ENCODE measurements around the gene NLN.

Gene NLN

DNA sequence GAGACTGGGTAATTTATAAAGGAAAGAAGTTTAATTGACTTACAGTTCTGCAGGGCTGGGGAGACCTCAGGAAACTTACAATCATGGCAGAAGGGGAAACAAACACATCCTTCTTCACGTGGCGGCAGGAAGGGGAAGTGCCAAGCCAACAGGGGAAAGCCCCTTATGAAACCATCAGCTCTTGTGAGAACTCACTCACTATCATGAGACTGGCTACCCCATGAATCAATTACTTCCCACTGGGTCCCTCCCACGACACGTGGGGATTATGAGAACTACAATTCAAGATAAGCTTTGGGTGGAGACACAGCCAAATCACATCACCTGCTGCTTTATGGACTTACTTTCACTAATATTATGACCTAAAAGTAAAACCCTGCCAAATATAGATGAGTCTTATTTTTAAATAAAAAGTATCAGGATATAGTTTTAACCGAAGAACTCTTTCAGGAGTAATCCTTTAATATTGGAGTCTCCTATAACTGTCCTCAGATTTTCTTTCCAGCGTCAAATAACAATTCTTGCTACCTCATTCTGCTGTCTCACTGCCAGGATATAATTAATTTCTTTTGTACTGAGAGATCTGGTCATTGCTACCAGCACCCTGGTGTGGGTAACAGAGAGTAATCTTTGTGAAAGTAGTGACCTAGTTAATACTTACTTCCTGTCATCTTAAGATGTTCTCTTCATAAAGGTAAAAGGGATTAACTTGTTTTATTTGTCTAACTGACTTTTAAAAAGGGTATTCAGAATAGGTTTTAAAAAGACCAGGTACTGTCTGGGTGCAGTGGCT is 68.6 kb downstream of the NLN start:
- Histone ChIP-seq H3K36me3 (ENCODE audit: control insufficient read depth in 2 of 2, insufficient read depth in 1 of 2, low read length in 2 of 2) (peaks cover 8 to 15% of the 10 kb centered on the region in 2 experiments), H3K4me3 (ENCODE audit: low read depth, low read length) (no peak overlapping the region), H3K9me3 (ENCODE audit: control insufficient read depth, insufficient read depth, low read depth, low read length) (no peaks in the 10 kb centered on the region), H3K4me1 (ENCODE audit: control insufficient read depth, insufficient read depth, low read length) (no peaks in the 10 kb centered on the region), H3K27ac (ENCODE audit: extremely low read depth, low read depth, low read length) (no peak overlapping the region)
- TF ChIP-seq ZFP41 (tag by site-specific recombination; IDR thresholded peaks at IDR 0.05; ENCODE audit: borderline replicate concordance), result no peak
- TF ChIP-seq, protein P1, sequence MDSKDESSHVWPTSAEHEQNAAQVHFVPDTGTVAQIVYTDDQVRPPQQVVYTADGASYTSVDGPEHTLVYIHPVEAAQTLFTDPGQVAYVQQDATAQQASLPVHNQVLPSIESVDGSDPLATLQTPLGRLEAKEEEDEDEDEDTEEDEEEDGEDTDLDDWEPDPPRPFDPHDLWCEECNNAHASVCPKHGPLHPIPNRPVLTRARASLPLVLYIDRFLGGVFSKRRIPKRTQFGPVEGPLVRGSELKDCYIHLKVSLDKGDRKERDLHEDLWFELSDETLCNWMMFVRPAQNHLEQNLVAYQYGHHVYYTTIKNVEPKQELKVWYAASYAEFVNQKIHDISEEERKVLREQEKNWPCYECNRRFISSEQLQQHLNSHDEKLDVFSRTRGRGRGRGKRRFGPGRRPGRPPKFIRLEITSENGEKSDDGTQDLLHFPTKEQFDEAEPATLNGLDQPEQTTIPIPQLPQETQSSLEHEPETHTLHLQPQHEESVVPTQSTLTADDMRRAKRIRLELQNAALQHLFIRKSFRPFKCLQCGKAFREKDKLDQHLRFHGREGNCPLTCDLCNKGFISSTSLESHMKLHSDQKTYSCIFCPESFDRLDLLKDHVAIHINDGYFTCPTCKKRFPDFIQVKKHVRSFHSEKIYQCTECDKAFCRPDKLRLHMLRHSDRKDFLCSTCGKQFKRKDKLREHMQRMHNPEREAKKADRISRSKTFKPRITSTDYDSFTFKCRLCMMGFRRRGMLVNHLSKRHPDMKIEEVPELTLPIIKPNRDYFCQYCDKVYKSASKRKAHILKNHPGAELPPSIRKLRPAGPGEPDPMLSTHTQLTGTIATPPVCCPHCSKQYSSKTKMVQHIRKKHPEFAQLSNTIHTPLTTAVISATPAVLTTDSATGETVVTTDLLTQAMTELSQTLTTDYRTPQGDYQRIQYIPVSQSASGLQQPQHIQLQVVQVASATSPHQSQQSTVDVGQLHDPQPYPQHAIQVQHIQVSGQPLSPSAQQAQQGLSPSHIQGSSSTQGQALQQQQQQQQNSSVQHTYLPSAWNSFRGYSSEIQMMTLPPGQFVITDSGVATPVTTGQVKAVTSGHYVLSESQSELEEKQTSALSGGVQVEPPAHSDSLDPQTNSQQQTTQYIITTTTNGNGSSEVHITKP (tag by site-specific recombination; IDR thresholded peaks at IDR 0.05), result peak; percentile 38; the same call in 1 of the 2 replicates
- TF ChIP-seq EGR2 (tag by site-specific recombination; IDR thresholded peaks at IDR 0.05; ENCODE audit: low read depth), result peak; percentile 83
- no peak for TF ChIP-seq ZNF529 (tag by site-specific recombination; IDR thresholded peaks at IDR 0.05; ENCODE audit: insufficient replicate concordance)
- TF ChIP-seq ZIC2 (tag by site-specific recombination; IDR thresholded peaks at IDR 0.05), result peak; percentile 75
- TF ChIP-seq, protein P2, sequence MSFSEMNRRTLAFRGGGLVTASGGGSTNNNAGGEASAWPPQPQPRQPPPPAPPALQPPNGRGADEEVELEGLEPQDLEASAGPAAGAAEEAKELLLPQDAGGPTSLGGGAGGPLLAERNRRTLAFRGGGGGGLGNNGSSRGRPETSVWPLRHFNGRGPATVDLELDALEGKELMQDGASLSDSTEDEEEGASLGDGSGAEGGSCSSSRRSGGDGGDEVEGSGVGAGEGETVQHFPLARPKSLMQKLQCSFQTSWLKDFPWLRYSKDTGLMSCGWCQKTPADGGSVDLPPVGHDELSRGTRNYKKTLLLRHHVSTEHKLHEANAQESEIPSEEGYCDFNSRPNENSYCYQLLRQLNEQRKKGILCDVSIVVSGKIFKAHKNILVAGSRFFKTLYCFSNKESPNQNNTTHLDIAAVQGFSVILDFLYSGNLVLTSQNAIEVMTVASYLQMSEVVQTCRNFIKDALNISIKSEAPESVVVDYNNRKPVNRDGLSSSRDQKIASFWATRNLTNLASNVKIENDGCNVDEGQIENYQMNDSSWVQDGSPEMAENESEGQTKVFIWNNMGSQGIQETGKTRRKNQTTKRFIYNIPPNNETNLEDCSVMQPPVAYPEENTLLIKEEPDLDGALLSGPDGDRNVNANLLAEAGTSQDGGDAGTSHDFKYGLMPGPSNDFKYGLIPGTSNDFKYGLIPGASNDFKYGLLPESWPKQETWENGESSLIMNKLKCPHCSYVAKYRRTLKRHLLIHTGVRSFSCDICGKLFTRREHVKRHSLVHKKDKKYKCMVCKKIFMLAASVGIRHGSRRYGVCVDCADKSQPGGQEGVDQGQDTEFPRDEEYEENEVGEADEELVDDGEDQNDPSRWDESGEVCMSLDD (tag by site-specific recombination; IDR thresholded peaks at IDR 0.05), result no peak
- no peak for TF ChIP-seq MYNN (tag by site-specific recombination; IDR thresholded peaks at IDR 0.05; ENCODE audit: borderline replicate concordance)
- TF ChIP-seq ZNF335 (tag by site-specific recombination; conservative IDR thresholded peaks at IDR 0.05), result no peak
- TF ChIP-seq KLF1 (tag by site-specific recombination; IDR thresholded peaks at IDR 0.05), result peak; percentile 84
- TF ChIP-seq, protein P3, sequence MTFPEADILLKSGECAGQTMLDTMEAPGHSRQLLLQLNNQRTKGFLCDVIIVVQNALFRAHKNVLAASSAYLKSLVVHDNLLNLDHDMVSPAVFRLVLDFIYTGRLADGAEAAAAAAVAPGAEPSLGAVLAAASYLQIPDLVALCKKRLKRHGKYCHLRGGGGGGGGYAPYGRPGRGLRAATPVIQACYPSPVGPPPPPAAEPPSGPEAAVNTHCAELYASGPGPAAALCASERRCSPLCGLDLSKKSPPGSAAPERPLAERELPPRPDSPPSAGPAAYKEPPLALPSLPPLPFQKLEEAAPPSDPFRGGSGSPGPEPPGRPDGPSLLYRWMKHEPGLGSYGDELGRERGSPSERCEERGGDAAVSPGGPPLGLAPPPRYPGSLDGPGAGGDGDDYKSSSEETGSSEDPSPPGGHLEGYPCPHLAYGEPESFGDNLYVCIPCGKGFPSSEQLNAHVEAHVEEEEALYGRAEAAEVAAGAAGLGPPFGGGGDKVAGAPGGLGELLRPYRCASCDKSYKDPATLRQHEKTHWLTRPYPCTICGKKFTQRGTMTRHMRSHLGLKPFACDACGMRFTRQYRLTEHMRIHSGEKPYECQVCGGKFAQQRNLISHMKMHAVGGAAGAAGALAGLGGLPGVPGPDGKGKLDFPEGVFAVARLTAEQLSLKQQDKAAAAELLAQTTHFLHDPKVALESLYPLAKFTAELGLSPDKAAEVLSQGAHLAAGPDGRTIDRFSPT (tag by site-specific recombination; IDR thresholded peaks at IDR 0.05), result peak; percentile 27; the same call in 1 of the 2 replicates
- peak; percentile 89 for TF ChIP-seq ZFHX2 (tag by site-specific recombination; conservative IDR thresholded peaks at IDR 0.05)
- POLR2A ChIA-PET, result no interaction called here
- CTCF ChIA-PET, result no interaction called here

DNA sequence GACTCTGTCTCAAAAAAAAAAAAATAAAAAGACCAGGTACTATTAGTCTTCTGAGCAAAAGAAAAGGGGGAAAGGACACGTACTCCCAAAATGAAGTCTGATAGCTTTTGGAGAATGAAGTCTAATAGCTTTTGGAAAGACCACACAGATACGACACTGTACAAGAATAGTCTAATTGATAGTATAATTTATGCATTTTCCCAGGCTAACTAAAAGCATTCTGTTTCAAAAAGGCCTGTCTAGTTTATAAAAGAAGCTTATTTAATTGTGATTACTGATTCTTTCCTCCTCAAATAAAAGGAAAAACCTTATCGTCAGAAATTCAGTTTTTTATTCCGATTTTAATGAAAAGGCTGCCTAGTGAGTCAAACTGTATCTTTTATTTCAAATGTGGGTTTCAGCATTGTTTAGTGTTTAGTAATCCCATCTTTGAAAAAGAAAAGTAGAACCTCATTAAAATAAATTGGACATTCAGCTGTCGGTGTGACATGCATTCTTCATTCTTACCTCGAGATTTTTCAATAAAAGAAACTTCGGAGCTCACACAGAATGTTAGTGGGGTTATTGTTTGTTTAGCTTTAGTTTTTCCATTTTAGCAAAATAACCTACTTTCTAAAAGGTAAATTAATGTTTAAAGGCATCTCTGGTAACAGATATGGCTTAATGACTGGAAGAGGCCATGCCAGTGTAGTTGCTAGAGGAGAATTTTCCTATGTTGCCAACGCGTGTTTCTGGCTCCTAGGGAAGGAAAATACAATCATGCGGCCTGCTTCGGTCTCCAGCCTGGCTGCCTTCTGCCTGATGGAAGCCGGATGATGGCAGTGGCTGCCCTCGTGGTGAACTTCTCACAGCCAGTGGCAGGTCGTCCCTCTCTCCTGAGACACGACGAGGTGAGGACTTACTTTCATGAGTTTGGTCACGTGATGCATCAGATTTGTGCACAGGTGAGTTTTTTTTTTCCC is 70.0 kb downstream of the NLN start:
- CTCF ChIA-PET, result interaction anchor here (0.6 to 0.7 kb wide), 3 partner anchors 13 to 40 kb away, joined by 3 to 5 read pairs (median 4); no protein-coding TSS in a partner anchor
- H3K27ac ChIP-seq (ENCODE audit: extremely low read depth, low read depth, low read length), result no peak overlapping the region
- POLR2A ChIA-PET, result no interaction called here
- TF ChIP-seq ZNF510 (tag by site-specific recombination; IDR thresholded peaks at IDR 0.05; ENCODE audit: insufficient replicate concordance) (no peak), ZNF600 (tag by site-specific recombination; IDR thresholded peaks at IDR 0.05) (no peak)
- TF ChIP-seq, protein P4, sequence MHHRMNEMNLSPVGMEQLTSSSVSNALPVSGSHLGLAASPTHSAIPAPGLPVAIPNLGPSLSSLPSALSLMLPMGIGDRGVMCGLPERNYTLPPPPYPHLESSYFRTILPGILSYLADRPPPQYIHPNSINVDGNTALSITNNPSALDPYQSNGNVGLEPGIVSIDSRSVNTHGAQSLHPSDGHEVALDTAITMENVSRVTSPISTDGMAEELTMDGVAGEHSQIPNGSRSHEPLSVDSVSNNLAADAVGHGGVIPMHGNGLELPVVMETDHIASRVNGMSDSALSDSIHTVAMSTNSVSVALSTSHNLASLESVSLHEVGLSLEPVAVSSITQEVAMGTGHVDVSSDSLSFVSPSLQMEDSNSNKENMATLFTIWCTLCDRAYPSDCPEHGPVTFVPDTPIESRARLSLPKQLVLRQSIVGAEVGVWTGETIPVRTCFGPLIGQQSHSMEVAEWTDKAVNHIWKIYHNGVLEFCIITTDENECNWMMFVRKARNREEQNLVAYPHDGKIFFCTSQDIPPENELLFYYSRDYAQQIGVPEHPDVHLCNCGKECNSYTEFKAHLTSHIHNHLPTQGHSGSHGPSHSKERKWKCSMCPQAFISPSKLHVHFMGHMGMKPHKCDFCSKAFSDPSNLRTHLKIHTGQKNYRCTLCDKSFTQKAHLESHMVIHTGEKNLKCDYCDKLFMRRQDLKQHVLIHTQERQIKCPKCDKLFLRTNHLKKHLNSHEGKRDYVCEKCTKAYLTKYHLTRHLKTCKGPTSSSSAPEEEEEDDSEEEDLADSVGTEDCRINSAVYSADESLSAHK (tag by site-specific recombination; IDR thresholded peaks at IDR 0.05), result no peak
- TF ChIP-seq, protein P5, sequence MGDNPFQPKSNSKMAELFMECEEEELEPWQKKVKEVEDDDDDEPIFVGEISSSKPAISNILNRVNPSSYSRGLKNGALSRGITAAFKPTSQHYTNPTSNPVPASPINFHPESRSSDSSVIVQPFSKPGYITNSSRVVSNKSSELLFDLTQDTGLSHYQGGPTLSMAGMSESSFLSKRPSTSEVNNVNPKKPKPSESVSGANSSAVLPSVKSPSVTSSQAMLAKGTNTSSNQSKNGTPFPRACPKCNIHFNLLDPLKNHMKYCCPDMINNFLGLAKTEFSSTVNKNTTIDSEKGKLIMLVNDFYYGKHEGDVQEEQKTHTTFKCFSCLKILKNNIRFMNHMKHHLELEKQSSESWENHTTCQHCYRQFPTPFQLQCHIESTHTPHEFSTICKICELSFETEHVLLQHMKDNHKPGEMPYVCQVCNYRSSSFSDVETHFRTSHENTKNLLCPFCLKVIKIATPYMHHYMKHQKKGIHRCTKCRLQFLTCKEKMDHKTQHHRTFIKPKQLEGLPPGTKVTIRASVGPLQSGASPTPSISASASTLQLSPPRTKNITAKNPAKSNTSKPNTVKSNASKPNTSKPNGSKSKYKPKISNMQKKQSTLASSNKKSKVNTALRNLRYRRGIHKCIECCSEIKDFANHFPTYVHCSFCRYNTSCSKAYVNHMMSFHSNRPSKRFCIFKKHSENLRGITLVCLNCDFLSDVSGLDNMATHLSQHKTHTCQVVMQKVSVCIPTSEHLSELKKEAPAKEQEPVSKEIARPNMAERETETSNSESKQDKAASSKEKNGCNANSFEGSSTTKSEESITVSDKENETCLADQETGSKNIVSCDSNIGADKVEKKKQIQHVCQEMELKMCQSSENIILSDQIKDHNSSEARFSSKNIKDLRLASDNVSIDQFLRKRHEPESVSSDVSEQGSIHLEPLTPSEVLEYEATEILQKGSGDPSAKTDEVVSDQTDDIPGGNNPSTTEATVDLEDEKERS (tag by site-specific recombination; IDR thresholded peaks at IDR 0.05), result no peak

More for the DNA sequence above, 70.0 kb downstream of the NLN start:
- Histone ChIP-seq H3K4me3 (ENCODE audit: low read depth, low read length) (no peak overlapping the region), H3K4me1 (ENCODE audit: control insufficient read depth, insufficient read depth, low read length) (no peaks in the 10 kb centered on the region), H3K36me3 (ENCODE audit: control insufficient read depth in 2 of 2, insufficient read depth in 1 of 2, low read length in 2 of 2) (peaks cover 3 to 10% of the 10 kb centered on the region in 2 experiments; a peak in 2 of 3 replicates), H3K9me3 (ENCODE audit: control insufficient read depth, insufficient read depth, low read depth, low read length) (no peaks in the 10 kb centered on the region)
